Karpas-422 (cell line): ENCODE results near the gene IL22. TPM values are rescaled to one million over a fixed set of nuclear protein-coding genes. Genes with fewer than 3 reads are reported as not detected.

Experiments used
- DNase-seq: peaks from one replicate; pipeline ENCODE4 v3.0.0-alpha.2; 2015
- H2AFZ ChIP-seq: fragments of 200-600 bp; sonication (generic); 2 replicates; pipeline ENCODE4 v1.6.1; 2014; ENCODE audit warnings: antibody characterized with exemption, low read length, mixed read lengths
- H3K27ac ChIP-seq: fragments of 200-600 bp; sonication (generic); 2 replicates; pipeline ENCODE4 v1.5.1; 2014; ENCODE audit warnings: mild to moderate bottlenecking, low read length, moderate library complexity
- H3K27me3 ChIP-seq: fragments of 200-600 bp; sonication (generic); 2 replicates; pipeline ENCODE4 v1.6.1; 2014; ENCODE audit warnings: low read length, mixed read lengths
- H3K36me3 ChIP-seq: fragments of 200-600 bp; sonication (generic); 2 replicates; pipeline ENCODE4 v1.6.1; 2014; ENCODE audit warnings: low read length, mixed read lengths; ENCODE audit not compliant: insufficient read depth
- H3K4me1 ChIP-seq: fragments of 200-600 bp; sonication (generic); 2 replicates; pipeline ENCODE4 v1.6.1; 2014; ENCODE audit warnings: mild to moderate bottlenecking, low read length, mixed read lengths
- H3K4me2 ChIP-seq: fragments of 200-600 bp; sonication (generic); 2 replicates; pipeline ENCODE4 v1.6.1; 2014; ENCODE audit warnings: low read length, low read depth, mild to moderate bottlenecking; ENCODE audit not compliant: poor library complexity, severe bottlenecking
- H3K4me3 ChIP-seq: fragments of 200-600 bp; sonication (generic); 2 replicates; pipeline ENCODE4 v1.5.1; 2014; ENCODE audit warnings: mild to moderate bottlenecking, antibody characterized with exemption, low read length, mixed read lengths
- H3K79me2 ChIP-seq: fragments of 200-600 bp; sonication (generic); 2 replicates; pipeline ENCODE4 v1.6.1; 2014; ENCODE audit warnings: mild to moderate bottlenecking, low read length, mixed read lengths
- H3K9ac ChIP-seq: fragments of 200-600 bp; sonication (generic); 2 replicates; pipeline ENCODE4 v1.6.0; 2014; ENCODE audit warnings: low read length
- H3K9me2 ChIP-seq: fragments of 200-600 bp; sonication (generic), shearing (Covaris generic); replicated peaks from 2 replicates; pipeline ENCODE4 v1.6.0; 2014; ENCODE audit warnings: mild to moderate bottlenecking, low read length, moderate library complexity; ENCODE audit not compliant: insufficient read depth
- H3K9me3 ChIP-seq: fragments of 300-700, 200-600 bp; sonication (generic); 2 replicates; pipeline ENCODE4 v1.6.1; 2014; ENCODE audit warnings: low read length, mixed read lengths
- H4K20me1 ChIP-seq: fragments of 200-600 bp; sonication (generic); 2 replicates; pipeline ENCODE4 v1.6.1; 2014; ENCODE audit warnings: mild to moderate bottlenecking, antibody characterized with exemption, low read length, low read depth; ENCODE audit not compliant: insufficient read depth
- total RNA-seq: library from RNA; depleted of rRNA; stranded (reverse); fragments of >200 nt; shearing (Covaris generic); gene quantifications from 2 replicates; pipeline ENCODE4 v1.2.3, GENCODE V29; 2014; ENCODE audit warnings: low replicate concordance

IL22 gene
- total RNA-seq, 1 experiment from 2014 or later = not detected

GRCh38 chr12:68286396-68286795 lies 33.0 kb upstream of the IL22 start:
- no peak for DNase-seq
- Histone ChIP-seq H3K9ac (no peak overlapping the region), H3K9me2 (no peaks in the 10 kb centered on the region), H3K9me3 (no peaks in the 10 kb centered on the region), H3K36me3 (no peaks in the 10 kb centered on the region), H3K4me3 (no peak overlapping the region), H3K27me3 (no peaks in the 10 kb centered on the region), H3K27ac (no peak overlapping the region), H3K4me1 (no peaks in the 10 kb centered on the region), H2AFZ (no peak overlapping the region), H3K79me2 (no peaks in the 10 kb centered on the region), H4K20me1 (no peaks in the 10 kb centered on the region), H3K4me2 (no peak overlapping the region)

- no peak overlapping the region for H3K4me3 ChIP-seq
- no peak overlapping the region for H3K4me2 ChIP-seq
- no peaks in the 10 kb centered on the region for H3K4me1 ChIP-seq
- no peaks in the 10 kb centered on the region for H4K20me1 ChIP-seq
- no peak overlapping the region for H2AFZ ChIP-seq
- no peak overlapping the region for H3K9ac ChIP-seq
- H3K27me3 ChIP-seq = no peaks in the 10 kb centered on the region
- H3K79me2 ChIP-seq = no peaks in the 10 kb centered on the region
- H3K27ac ChIP-seq = no peak overlapping the region
- H3K9me3 ChIP-seq = no peaks in the 10 kb centered on the region
- H3K9me2 ChIP-seq = no peaks in the 10 kb centered on the region
- no peaks in the 10 kb centered on the region for H3K36me3 ChIP-seq
- DNase-seq = no peak
Observed at GRCh38 chr12:68285541-68285940, 32.1 kb upstream of the IL22 start.

GRCh38 chr12:68281322-68282077 lies 28.1 kb upstream of the IL22 start:
- Histone ChIP-seq H3K27me3 (no peaks in the 10 kb centered on the region), H3K4me2 (no peak overlapping the region), H2AFZ (no peak overlapping the region), H4K20me1 (no peaks in the 10 kb centered on the region), H3K9ac (no peak overlapping the region), H3K79me2 (no peaks in the 10 kb centered on the region), H3K36me3 (no peaks in the 10 kb centered on the region), H3K4me1 (no peaks in the 10 kb centered on the region), H3K9me2 (no peaks in the 10 kb centered on the region), H3K27ac (no peak overlapping the region), H3K9me3 (no peaks in the 10 kb centered on the region), H3K4me3 (no peak overlapping the region)
- no peak for DNase-seq

- Histone ChIP-seq H3K79me2 (no peaks in the 10 kb centered on the region), H4K20me1 (no peaks in the 10 kb centered on the region), H3K9me3 (no peaks in the 10 kb centered on the region), H2AFZ (no peak overlapping the region), H3K27ac (no peak overlapping the region), H3K36me3 (no peaks in the 10 kb centered on the region), H3K9me2 (no peaks in the 10 kb centered on the region), H3K4me2 (no peak overlapping the region), H3K9ac (no peak overlapping the region), H3K4me3 (no peak overlapping the region), H3K4me1 (no peaks in the 10 kb centered on the region), H3K27me3 (no peaks in the 10 kb centered on the region)
- DNase-seq = no peak
Observed at GRCh38 chr12:68280240-68280639, 26.8 kb upstream of the IL22 start.

GRCh38 chr12:68279227-68280054 lies 26.0 kb upstream of the IL22 start:
- no peak overlapping the region for H3K4me2 ChIP-seq

GRCh38 chr12:68276402-68276930 lies 23.1 kb upstream of the IL22 start:
- H2AFZ ChIP-seq = no peak overlapping the region
- no peaks in the 10 kb centered on the region for H3K27me3 ChIP-seq
- H3K27ac ChIP-seq = no peak overlapping the region
- no peak overlapping the region for H3K4me2 ChIP-seq
- no peak for DNase-seq
- H3K4me1 ChIP-seq = no peaks in the 10 kb centered on the region
- no peaks in the 10 kb centered on the region for H4K20me1 ChIP-seq
- no peaks in the 10 kb centered on the region for H3K9me2 ChIP-seq
- H3K9ac ChIP-seq = no peak overlapping the region
- no peak overlapping the region for H3K4me3 ChIP-seq
- no peaks in the 10 kb centered on the region for H3K9me3 ChIP-seq
- no peaks in the 10 kb centered on the region for H3K79me2 ChIP-seq
- no peaks in the 10 kb centered on the region for H3K36me3 ChIP-seq

More at GRCh38 chr12:68279227-68280054, 26.0 kb upstream of the IL22 start:
- no peaks in the 10 kb centered on the region for H3K27me3 ChIP-seq
- H4K20me1 ChIP-seq = no peaks in the 10 kb centered on the region
- no peaks in the 10 kb centered on the region for H3K9me3 ChIP-seq
- DNase-seq = no peak
- no peaks in the 10 kb centered on the region for H3K36me3 ChIP-seq
- H3K9ac ChIP-seq = no peak overlapping the region
- H3K9me2 ChIP-seq = no peaks in the 10 kb centered on the region
- H3K4me3 ChIP-seq = no peak overlapping the region
- no peak overlapping the region for H3K27ac ChIP-seq
- H3K79me2 ChIP-seq = no peaks in the 10 kb centered on the region
- no peak overlapping the region for H2AFZ ChIP-seq
- H3K4me1 ChIP-seq = no peaks in the 10 kb centered on the region

GRCh38 chr12:68272732-68273131 lies 19.3 kb upstream of the IL22 start:
- H3K4me3 ChIP-seq = no peak overlapping the region
- no peak overlapping the region for H3K4me2 ChIP-seq
- no peak for DNase-seq
- no peaks in the 10 kb centered on the region for H3K9me3 ChIP-seq
- H4K20me1 ChIP-seq = no peaks in the 10 kb centered on the region
- H2AFZ ChIP-seq = no peak overlapping the region
- H3K4me1 ChIP-seq = no peaks in the 10 kb centered on the region
- no peaks in the 10 kb centered on the region for H3K9me2 ChIP-seq
- H3K27me3 ChIP-seq = no peaks in the 10 kb centered on the region
- H3K79me2 ChIP-seq = no peaks in the 10 kb centered on the region
- no peak overlapping the region for H3K9ac ChIP-seq
- no peaks in the 10 kb centered on the region for H3K36me3 ChIP-seq
- H3K27ac ChIP-seq = no peak overlapping the region

- Histone ChIP-seq H3K27me3 (no peaks in the 10 kb centered on the region), H3K36me3 (no peaks in the 10 kb centered on the region), H3K4me3 (no peak overlapping the region), H3K9me2 (no peaks in the 10 kb centered on the region), H3K9ac (no peak overlapping the region), H3K79me2 (no peaks in the 10 kb centered on the region), H3K4me2 (no peak overlapping the region), H4K20me1 (no peaks in the 10 kb centered on the region), H3K27ac (no peak overlapping the region), H3K9me3 (no peaks in the 10 kb centered on the region), H2AFZ (no peak overlapping the region), H3K4me1 (no peaks in the 10 kb centered on the region)
- DNase-seq = peak; percentile 27
Observed at GRCh38 chr12:68271346-68271745, 17.9 kb upstream of the IL22 start.
